Kidney tubule cell (primary cell): ENCODE measurements around the gene PLA2G3.
A peak's percentile ranks its signal among the peaks of the same experiment; 100 is the strongest.
"Not testable (repeated sequence)": the region's sequence is repeated elsewhere in the genome, so short reads cannot be mapped to it uniquely, and the experiment has no call there.

Experiments
- DNase-seq: peaks from one replicate; pipeline ENCODE4 v3.0.0-alpha.2; 2018; ENCODE audit warnings: low spot score

Gene PLA2G3

GRCh38 chr22:31099841-31100761, 40.2 kb downstream of the PLA2G3 start:
- DNase-seq: no peak

- no peak for DNase-seq
These were observed 40.9 kb downstream of the PLA2G3 start for GRCh38 chr22:31099386-31099785.

GRCh38 chr22:31098632-31099110, 41.6 kb downstream of the PLA2G3 start:
- DNase-seq: no peak

GRCh38 chr22:31097941-31098631, 42.2 kb downstream of the PLA2G3 start:
- no peak for DNase-seq

- DNase-seq: not testable (repeated sequence)
These were observed 42.8 kb downstream of the PLA2G3 start for GRCh38 chr22:31097539-31097938.

- no peak for DNase-seq
These were observed 43.5 kb downstream of the PLA2G3 start for GRCh38 chr22:31096657-31097279.

- no peak for DNase-seq
These were observed 44.6 kb downstream of the PLA2G3 start for GRCh38 chr22:31095637-31096249.

- no peak for DNase-seq
These were observed 45.6 kb downstream of the PLA2G3 start for GRCh38 chr22:31094741-31095140.

- no peak for DNase-seq
These were observed 46.2 kb downstream of the PLA2G3 start for GRCh38 chr22:31094021-31094551.

GRCh38 chr22:31093086-31093850, 47.0 kb downstream of the PLA2G3 start:
- DNase-seq: no peak

GRCh38 chr22:31092161-31092560, 48.1 kb downstream of the PLA2G3 start:
- no peak for DNase-seq

- DNase-seq: no peak
These were observed 49.0 kb downstream of the PLA2G3 start for GRCh38 chr22:31091106-31091975.

- no peak for DNase-seq
These were observed 49.9 kb downstream of the PLA2G3 start for GRCh38 chr22:31090217-31091085.

GRCh38 chr22:31089160-31090100, 50.9 kb downstream of the PLA2G3 start:
- peak; percentile 27 for DNase-seq

- DNase-seq: no peak
These were observed 51.9 kb downstream of the PLA2G3 start for GRCh38 chr22:31088233-31088986.

- DNase-seq: no peak
These were observed 52.5 kb downstream of the PLA2G3 start for GRCh38 chr22:31087744-31088215.

- DNase-seq: peak; percentile 23
These were observed 53.5 kb downstream of the PLA2G3 start for GRCh38 chr22:31086703-31087330.
